Hematopoietic multipotent progenitor cell treated with erythropoietin and hydrocortisone succinate and interleukin-3 and kit ligand, for 15 days (in vitro differentiated cells): Measurements from ENCODE around the gene MANSC4.

Source experiments
- DNase-seq: peaks from one replicate; pipeline ENCODE4 v3.0.0-alpha.2; 2015; ENCODE audit warnings: low spot score

Gene MANSC4

GRCh38 chr12:27779920-27780611 lies at the start of gene MANSC4, which contains the start of gene KLHL42:
TSS of gene MANSC4 (minus strand) at chr12:27780236. CDS start at chr12:27771276, 8,960 bp downstream.
TSS of gene KLHL42 (plus strand) at chr12:27780233. CDS start at chr12:27780331, 98 bp downstream.
- peak; percentile 57 for DNase-seq

GRCh38 chr12:27828196-27828595 lies 48.2 kb upstream of the MANSC4 start:
- DNase-seq = no peak

DNA sequence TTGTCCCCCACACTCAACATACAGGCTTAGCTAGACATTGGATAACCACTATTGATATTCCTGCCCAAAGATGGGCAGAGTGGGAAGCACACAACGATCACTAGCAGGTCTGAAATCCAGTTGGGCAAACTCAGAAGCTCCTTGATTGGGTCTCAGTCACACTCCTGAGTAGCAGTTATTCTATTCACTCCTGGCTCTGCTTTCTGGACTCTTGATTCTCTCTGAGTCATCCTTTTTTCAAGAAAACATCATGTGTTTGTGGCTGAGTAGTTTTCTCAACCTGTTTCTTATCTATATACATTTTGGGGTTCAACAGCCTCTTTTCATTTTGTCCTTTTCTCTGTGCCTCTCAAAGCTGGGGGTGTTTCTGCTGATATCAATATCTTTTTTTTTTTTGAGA lies 46.0 kb upstream of the MANSC4 start:
- no peak for DNase-seq

DNA sequence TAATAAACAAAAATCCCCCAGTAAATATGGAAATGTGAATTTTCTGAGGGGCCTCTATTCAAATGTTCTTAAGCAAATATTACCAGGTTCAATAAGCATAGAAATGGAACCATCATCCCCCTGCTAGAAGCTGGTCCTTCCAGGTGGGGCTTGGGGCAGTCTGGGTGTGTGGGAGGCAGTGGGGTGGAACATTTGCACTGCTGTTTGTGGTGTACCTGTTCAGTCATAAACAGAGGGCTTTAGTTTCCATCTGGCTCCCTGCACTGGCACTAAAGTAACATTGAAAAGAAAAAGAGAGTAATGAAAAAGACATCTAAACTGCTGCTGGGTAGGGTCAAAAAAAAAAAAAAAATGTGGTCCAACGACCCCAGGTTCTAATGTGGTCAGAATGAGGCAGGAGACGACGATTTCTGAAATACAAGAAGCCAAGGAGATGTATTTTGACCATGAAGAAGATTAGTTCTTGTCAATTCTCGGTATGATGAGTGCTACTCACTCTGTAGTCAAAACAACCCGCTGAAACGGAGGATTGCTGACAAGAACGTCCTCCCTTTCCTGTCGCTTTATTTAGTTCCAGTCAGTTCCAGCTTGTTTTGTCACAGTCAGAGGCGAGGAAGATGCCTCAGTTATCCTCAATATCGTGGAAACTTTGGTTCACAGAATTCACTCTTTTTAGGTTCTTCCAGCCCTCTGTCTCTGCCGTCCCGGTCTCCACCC lies 44.2 kb upstream of the MANSC4 start:
- DNase-seq = no peak

DNA sequence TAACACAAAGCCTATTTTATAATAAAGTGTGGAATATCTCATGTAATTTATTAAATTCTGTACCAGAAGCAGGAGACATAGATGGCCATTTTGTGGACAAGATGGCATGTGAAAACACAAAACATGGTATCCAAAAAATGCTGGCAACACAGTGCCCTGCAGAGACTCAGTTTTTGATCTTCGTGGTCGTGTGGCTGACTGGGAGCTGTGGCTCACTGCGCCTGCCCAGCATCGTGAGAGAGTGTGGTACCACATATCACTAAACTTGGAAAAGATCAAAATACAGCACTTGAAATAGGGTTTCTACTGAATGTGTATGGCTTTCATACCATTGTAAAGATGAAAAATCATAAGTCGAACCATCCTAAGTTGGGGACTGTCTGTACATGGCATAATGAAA lies 43.0 kb upstream of the MANSC4 start:
- no peak for DNase-seq

DNA sequence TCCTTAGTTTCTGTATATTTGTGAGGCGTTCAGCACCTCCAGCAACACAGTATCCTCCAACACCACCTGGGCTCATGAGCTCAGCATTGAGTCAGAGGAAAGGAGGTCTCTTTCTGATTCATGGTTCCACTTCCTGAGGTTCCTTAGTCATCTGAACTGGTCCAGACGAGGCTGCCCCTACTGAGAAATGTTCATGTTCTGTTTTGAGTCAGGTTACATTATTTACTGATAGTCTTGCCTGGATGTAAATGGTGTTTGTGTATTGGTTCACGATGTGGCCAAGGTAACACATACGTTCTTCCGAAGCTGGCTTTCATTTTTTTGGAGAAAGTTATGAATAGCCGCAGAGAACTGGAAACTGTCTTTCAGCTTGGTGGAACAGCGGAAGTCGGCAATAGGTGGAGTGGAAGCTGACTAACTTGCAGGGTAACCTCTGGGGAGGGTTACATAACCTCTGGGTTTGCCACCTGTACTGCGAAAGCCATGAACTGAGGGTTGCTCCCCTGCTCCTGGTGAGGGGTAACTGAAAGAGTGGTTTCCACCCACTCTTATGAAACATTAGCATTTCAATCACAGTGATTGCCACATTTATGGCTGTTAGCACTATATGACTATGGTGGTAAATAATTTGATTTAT lies 42.2 kb upstream of the MANSC4 start:
- no peak for DNase-seq

- DNase-seq = peak; percentile 66
Observed at GRCh38 chr12:27821259-27821973, 41.4 kb upstream of the MANSC4 start.

GRCh38 chr12:27820564-27820963 lies 40.5 kb upstream of the MANSC4 start:
- no peak for DNase-seq

GRCh38 chr12:27818401-27818918 lies 38.4 kb upstream of the MANSC4 start:
- DNase-seq = no peak

DNA sequence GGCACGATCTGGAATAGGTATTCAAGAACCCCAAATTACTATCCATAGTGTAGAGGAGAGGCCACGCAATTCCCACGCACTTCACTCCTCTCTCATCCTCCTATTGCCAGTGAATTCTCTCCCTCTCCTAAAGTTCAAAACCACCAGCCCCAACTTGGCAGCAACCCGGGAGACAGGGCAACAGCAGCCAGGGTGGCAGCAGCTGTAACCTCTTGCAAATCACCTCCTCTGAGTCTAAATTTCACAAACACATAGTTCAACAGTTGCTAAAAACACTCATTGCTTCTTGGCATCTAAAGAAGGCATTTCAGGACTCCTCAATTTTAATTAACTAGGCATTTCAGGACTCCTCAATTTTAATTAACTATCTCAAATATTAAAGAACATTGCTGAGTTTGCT lies 37.7 kb upstream of the MANSC4 start:
- no peak for DNase-seq

DNA sequence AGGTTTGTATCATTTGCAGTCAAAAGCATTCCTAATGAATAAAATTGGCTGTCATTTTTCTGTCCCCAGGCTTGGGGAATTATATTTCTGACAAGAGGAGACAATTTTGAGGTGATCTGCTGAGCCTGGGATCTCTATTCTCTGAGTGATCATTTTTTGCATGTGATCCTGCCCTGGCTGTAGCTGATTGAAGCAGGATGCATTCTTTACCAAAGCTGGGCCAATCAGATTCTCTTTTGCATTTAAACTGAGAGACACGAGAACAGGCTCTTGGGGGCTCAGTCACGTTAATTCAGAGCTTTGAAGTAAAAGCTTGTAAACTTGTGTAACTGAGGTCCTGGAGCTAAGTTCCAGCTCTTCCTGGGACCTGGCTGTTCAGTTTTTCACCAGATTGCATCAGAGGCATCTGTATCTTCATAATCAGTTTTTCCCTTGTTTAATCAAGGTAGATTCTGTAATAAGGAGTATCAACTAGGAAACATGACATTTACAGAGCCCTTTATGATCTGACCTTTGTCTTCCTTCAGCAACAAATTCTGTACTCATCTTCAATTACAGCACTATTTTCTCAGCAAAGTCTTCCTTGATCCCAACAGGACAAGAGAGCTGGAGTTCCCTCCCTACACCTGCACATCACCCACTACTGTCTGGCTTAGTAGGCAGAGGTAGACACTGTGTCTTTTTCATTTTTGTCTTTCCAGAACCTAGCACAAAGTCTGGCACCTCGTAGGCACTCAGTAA lies 35.0 kb upstream of the MANSC4 start:
- no peak for DNase-seq

DNA sequence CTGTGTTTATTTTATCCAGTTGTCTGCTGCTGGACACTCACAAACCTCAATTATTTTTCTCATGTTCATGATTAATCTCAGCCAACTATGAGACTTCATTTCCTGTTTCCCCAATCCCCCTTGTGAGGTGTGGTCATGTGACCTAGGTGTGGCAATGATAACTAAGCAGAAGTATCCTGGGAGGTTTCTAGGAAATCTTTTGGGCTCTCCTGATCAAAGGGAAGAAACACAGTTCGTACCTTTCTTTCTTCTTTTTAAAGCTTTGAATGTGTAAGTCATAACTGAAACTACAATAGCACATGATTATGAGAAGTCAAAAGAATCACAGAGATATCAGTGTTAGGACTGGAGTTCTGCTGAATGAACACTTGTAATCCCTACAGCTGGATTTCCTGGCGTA lies 34.4 kb upstream of the MANSC4 start:
- DNase-seq = no peak

GRCh38 chr12:27812502-27812901 lies 32.5 kb upstream of the MANSC4 start:
- no peak for DNase-seq

GRCh38 chr12:27810756-27811155 lies 30.7 kb upstream of the MANSC4 start:
- DNase-seq = no peak

DNA sequence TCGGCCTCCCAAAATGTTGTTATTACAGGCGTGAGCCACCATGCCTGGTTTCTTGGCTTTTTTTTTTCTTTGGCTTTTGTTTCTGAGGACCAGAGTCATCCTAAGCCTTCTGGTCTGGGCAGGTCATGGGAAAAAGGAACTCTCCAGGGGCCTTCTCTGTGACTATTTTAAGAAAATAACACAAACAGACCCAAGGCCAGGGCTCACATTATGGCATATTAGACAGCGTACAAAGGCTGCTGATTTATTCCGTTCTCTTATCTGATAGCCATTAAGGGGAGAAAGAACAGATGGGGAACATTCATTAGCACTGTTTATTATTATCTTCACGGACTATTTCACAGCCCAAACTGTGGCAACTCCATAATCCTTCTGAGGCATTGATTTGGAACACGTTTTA lies 28.8 kb upstream of the MANSC4 start:
- no peak for DNase-seq

GRCh38 chr12:27807063-27807703 lies 27.1 kb upstream of the MANSC4 start:
- no peak for DNase-seq

GRCh38 chr12:27806259-27806658 lies 26.2 kb upstream of the MANSC4 start:
- DNase-seq = no peak

DNA sequence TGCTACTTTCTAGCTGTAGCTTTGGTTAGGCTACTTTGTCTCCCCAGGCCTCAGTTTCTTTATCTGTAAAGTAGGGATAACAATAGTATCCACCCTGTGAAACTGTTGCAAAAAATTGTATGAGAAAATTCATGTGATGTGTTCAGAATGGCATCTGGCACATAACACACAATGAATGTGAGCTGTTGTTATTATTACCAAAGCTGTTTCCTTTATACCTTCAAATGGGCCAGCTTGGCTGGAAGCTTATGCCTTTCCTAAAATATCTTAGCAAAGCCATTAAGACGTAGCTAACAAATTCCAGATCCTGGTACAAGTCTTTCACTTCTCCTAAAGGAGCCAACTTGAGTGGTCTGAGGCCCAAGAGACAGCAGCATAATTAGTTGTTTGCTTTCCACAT lies 25.2 kb upstream of the MANSC4 start:
- DNase-seq = no peak

DNA sequence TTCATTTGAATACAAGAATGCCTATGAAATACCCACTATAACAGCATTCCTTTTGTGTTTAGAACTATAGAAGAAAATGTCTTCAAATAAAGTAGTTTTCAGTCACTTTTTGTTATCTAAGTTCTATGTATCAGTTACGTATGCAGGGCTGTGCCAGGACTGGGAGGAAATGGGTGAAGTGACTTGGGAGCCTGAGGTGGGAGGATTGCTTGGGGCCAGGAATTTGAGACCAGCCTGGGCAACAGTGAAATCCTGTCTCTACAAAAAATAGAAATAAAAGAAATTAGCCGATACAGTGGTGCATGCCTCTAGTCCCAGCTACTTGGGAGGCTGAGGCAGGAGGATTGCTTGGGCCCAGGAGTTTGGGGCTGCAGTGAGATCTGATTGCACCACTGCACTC lies 22.9 kb upstream of the MANSC4 start:
- DNase-seq = no peak

- DNase-seq = no peak
Observed at GRCh38 chr12:27802511-27802910, 22.5 kb upstream of the MANSC4 start.

DNA sequence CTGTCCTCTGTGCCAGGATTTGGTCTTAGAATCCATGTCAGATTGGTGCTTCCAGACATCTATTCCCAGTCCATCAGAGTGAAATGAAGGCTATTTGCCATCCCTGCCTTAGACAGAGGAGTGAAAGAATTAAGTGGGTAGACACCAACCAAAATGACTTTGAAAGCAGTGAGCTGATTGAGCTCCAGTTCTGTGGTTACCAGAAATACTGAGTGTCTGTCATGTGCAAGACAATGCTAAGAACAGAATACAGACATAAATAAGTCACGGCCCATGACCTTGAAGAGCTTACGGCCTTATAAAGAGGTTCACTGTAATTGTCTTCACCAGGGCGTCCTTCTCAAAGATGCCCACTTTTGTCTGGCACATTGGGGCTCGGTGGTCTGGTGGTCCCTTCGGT lies 21.6 kb upstream of the MANSC4 start:
- no peak for DNase-seq
